IPS-NIHi7 (cell line): Measurements from ENCODE around the gene ZXDB.
"Not testable (repeated sequence)": the region's sequence is repeated elsewhere in the genome, so short reads cannot be mapped to it uniquely, and the experiment has no call there.

Source experiments
- DNase-seq: peaks from one replicate; pipeline ENCODE4 v3.0.0; 2012; ENCODE audit warnings: mixed read lengths; ENCODE audit errors: extremely low spot score

ZXDB gene

GRCh38 chrX:57591284-57592159, at the start of gene ZXDB:
Gene ZXDB (plus strand): TSS chrX:57592011. CDS start chrX:57592049, 38 bp downstream.
- DNase-seq, result not testable (repeated sequence)

- no peak for DNase-seq
These were observed 26.6 kb upstream of the ZXDB start for GRCh38 chrX:57565198-57565597.

GRCh38 chrX:57573754-57574153, 18.1 kb upstream of the ZXDB start:
- peak; percentile 33 for DNase-seq

DNA sequence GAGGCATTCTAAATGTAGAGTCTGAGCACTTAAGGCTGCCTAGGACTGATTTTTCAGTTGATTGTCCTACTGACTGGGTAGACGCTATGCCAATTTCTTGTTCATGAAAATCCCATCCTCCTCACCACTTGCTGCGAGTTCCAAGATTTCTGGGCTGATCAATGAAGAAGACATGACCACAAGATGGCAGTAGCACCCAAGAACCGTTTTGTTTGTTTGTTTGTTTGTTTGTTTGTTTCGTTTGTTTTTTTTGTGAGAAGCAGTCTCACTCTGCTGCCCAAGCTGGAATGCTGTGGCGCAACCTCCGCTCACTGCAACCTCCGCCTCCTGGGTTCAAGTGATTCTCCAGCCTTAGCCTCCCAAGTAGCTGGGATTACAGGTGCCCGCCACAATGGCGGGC, 8.9 kb upstream of the ZXDB start:
- DNase-seq, result not testable (repeated sequence)

DNA sequence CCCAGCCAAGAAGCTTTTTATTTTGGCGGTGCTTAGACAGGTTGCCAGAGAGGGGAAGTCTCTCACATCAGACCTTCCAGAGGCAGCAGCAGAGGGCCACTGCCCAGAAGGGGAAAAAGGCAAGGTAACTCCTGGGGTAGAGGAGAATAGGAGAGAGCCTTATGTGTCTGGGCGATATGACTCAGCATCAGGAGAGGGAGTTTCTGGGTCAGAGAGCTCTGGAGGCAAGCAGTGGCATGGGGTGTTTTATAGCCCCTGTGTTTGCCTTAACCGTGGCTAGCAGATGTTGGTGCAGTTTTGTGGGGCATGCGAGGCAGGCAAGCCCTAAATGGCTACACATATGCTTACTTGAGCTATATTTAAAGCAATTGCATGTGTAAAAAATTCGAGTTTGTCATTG, 8.3 kb upstream of the ZXDB start:
- no peak for DNase-seq

- DNase-seq, result no peak
These were observed 5.5 kb upstream of the ZXDB start for GRCh38 chrX:57586360-57586759.

DNA sequence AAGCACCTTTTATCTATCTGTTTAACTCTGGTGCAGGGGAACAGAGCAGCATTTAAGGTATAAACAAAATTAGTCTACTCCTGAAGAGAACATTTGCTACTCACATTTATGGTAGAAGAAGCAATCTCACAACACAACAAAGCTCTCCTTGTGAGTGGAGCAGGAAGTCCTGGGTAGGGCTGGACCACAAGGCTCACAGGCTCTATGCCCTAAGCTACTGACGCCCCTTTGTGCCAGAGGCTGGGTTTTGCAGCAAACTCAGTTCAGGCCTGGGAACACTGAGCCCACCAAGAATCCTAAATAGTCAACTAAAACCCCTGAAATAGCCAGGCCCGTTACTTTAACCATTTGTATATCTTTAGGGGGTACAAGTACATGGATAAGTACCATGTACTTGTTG, 4.7 kb upstream of the ZXDB start:
- no peak for DNase-seq

DNA sequence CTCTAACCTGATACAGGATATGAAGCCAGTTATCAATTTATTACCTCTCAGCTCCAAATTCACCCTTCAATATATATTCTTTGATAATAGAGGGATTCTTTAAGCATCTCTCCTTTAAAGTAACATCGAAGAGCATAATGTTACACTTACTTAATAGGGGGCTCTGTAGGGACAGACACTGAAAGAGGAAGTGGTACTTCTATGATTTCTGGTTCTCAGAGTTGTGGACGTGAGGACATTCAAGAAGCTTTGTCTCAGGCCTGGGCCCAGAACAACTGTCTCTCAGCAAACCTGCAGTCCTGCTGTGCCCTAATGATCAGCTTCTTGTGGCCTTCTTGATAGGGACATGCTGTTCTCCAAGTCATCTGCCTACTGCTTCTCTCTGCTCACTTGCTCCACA, 4.2 kb upstream of the ZXDB start:
- no peak for DNase-seq

DNA sequence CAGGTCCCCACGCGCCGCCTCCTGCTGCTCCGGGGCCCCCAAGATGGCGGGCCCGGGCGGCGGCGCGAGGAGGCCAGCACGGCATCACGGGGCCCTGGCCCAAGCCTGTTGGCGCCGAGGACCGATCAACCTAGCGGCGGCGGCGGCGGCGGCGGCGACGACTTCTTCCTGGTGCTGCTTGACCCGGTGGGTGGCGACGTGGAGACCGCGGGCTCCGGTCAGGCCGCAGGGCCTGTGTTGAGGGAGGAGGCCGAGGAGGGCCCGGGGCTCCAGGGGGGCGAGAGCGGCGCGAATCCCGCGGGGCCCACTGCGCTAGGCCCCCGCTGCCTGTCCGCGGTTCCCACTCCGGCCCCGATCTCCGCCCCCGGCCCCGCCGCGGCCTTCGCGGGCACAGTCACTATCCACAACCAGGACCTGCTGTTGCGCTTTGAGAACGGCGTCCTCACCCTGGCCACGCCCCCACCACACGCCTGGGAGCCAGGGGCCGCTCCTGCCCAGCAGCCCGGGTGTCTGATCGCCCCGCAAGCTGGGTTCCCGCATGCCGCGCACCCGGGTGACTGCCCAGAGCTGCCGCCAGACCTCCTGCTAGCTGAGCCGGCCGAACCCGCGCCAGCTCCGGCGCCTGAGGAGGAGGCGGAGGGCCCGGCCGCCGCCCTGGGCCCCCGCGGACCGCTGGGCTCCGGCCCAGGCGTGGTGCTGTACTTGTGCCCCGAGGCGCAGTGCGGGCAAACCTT, 516 bp downstream of the ZXDB start:
- not testable (repeated sequence) for DNase-seq

DNA sequence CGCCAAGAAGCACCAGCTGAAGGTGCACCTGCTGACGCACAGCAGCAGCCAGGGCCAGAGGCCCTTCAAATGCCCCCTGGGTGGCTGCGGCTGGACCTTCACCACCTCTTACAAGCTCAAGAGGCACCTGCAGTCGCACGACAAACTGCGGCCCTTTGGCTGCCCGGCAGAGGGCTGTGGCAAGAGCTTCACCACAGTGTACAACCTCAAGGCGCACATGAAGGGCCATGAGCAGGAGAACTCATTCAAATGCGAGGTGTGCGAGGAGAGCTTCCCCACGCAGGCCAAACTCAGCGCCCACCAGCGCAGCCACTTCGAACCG, 1.0 kb downstream of the ZXDB start:
- not testable (repeated sequence) for DNase-seq

GRCh38 chrX:57595381-57595811, 3.6 kb downstream of the ZXDB start:
- DNase-seq, result no peak

- DNase-seq, result no peak
These were observed 4.3 kb downstream of the ZXDB start for GRCh38 chrX:57596109-57596508.

- no peak for DNase-seq
These were observed 4.7 kb downstream of the ZXDB start for GRCh38 chrX:57596516-57596915.

- peak; percentile 4 for DNase-seq
These were observed 15.7 kb downstream of the ZXDB start for GRCh38 chrX:57607295-57608187.

DNA sequence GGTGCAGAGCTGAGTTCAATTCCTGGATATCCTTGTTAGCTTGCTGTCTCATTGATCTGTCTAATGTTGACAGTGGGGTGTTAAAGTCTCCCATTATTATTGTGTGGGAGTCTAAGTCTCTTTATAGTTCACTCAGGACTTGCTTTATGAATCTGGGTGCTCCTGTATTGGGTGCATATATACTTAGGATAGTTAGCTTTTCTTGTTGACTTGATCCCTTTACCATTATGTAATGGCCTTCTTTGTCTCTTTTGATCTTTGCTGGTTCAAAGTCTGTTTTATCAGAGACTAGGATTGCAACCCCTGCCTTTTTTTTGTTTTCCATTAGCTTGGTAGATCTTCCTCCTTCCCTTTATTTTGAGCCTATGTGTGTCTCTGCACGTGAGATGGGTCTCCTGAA, 21.5 kb downstream of the ZXDB start:
- not testable (repeated sequence) for DNase-seq

- DNase-seq, result not testable (repeated sequence)
These were observed 37.6 kb downstream of the ZXDB start for GRCh38 chrX:57629438-57629837.

DNA sequence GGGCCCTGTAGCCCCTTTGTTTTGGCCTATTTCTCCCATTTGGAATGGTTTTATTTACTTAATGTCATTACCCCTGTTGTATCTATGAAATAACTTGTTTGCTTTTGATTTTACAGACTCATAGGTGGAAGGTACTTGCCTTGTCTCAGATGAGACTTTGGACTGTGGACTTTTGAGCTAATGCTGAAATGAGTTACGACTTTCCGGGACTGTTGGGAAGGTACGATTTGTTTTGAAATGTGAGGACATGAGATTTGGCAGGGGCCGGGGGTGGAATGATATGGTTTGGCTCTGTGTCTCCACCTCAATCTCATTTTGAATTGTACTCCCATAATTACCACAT, 48.8 kb downstream of the ZXDB start:
- no peak for DNase-seq

DNA sequence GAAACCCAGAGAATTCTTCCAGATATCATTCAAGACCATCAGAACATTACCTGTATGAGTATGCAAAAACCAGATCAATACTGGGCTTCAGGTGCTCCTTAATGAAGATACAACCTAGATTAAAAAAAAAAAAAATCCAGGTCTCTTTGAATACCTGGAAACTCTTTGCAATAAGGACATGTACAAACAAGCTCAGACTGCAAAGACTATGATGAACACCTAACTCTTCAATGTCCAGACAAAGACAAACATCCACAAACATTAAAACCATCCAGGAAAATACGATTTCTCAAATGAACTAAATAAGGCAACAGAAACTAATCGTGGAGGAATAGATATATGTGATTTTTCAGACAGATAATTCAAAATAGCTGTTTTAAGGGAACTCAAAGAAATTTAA, 49.5 kb downstream of the ZXDB start:
- DNase-seq, result no peak

- no peak for DNase-seq
These were observed 51.9 kb downstream of the ZXDB start for GRCh38 chrX:57643698-57644097.

DNA sequence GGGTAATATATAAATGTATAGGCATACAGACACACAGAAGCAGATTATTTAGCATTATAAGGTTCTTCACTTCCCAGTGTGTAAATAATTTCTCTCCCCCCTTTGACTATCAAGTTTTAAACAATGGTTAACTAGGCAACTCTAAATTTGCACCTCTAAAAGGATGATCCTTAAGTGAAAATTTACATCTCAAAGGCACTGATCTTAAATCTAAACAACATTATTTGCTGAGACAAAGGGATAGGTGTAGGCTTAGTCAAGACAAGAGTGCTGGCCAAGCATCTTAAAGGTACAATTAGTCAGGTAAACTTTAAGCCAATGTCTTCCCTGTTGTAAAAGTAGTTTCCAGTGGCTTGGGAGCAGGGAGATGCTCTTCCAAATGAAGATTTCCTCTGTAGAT, 55.2 kb downstream of the ZXDB start:
- DNase-seq, result peak; percentile 5
